ENCODE results near the gene TRIM59.
"Not testable (repeated sequence)": the region's sequence is repeated elsewhere in the genome, so short reads cannot be mapped to it uniquely, and the experiment has no call there.

TRIM59 gene

GRCh38 chr3:160454995-160455394 is 5.4 kb upstream of the TRIM59 start:
- no peak for DNase-seq

GRCh38 chr3:160452251-160452650 is 2.7 kb upstream of the TRIM59 start:
- DNase-seq: not testable (repeated sequence)

GRCh38 chr3:160451602-160452001 is 2.0 kb upstream of the TRIM59 start:
- no peak for DNase-seq

GRCh38 chr3:160450846-160451245 is 1.3 kb upstream of the TRIM59 start:
- DNase-seq: no peak

- peak; percentile 55 for DNase-seq
These were observed 546 bp downstream of the TRIM59 start for GRCh38 chr3:160448845-160449635.

GRCh38 chr3:160447544-160447943 is 2.0 kb downstream of the TRIM59 start:
- no peak for DNase-seq

DNA sequence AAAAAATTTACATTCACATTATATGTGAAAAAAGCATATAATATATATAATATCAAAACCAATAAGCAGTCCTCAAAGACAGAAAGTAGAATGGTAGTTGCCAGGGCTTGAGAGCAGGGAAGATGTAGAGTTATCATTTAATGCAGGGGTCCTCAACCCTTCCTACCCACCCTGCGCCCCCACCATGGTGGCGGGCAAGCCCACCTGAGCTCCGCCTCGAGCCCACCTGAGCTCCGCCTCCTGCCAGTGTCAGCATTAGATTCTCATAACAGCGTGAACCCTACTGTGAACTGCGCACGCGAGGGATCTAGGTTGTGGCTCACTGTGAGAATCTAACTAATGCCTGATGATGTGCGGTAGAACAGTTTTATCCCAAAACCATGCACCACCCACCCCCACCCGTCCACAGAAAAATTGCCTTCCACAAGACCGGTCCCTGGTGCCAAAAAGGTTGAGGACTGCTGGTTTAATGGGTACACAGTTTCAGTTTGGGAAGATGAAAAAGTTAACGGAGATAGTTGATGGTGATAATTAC is 3.0 kb downstream of the TRIM59 start:
- no peak for DNase-seq

DNA sequence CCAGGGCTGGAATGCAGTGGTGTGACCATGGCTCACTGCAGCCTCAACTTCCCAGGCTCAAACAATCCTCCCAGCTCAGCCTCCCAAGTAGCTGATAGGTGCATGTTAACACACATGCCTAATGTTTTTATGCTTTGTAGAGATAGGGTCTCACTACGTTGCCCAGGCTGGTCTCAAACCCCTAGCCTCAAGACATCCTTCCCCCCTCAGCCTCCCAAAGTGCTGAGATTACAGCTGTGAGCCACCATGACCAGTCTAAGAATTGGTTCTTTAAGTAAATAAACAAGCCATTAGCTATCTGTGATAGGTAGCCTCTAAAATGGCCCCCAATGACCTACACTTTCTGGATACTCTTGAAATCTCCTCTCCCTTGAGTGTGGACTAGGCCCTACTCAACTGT is 3.7 kb downstream of the TRIM59 start:
- no peak for DNase-seq

GRCh38 chr3:160444411-160444810 is 5.2 kb downstream of the TRIM59 start:
- DNase-seq: peak; percentile 9

- no peak for DNase-seq
These were observed 8.9 kb downstream of the TRIM59 start for GRCh38 chr3:160440687-160441086.

- DNase-seq: no peak
These were observed 12.5 kb downstream of the TRIM59 start for GRCh38 chr3:160437083-160437455.

GRCh38 chr3:160435747-160436146 is 13.8 kb downstream of the TRIM59 start:
- DNase-seq: no peak

DNA sequence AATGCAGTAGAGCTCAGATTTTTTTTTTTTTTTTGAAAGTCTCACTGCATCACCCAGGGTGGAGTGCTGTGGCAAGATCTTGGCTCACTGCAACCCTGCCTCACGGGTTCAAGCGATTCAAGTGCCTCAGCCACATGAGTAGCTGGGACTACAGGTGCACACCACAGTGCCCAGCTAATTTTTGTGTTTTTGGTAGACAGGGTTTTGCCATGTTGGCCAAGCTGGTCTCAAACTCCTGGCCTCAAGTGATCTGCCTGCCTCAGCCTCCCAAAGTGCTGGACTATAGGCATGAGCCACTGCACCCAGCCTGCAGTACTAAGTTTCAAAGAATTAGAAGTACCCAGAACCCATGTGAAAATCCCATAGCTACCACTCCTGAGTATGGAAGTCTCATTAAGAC is 14.5 kb downstream of the TRIM59 start:
- DNase-seq: no peak

- no peak for DNase-seq
These were observed 15.5 kb downstream of the TRIM59 start for GRCh38 chr3:160434071-160434470.

- DNase-seq: no peak
These were observed 21.7 kb downstream of the TRIM59 start for GRCh38 chr3:160427832-160428424.

DNA sequence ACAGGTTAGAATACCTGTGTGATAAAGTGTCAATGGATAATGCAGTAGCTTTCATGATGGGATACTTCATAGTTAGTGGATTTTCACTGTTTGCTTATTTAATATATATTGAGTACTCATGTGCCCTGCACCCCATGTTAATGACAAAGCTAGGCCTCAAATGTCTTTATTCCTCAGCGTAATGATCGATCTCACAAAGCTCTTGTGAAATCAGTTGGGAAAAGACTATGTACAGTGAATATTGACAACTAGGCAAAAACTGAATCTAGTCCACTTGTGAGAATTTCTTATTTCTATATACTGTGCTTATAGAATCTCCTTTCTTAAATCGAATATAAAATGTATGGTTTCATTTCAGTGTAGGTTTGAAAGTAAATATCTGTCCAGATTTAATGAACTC is 32.3 kb downstream of the TRIM59 start:
- no peak for DNase-seq

DNA sequence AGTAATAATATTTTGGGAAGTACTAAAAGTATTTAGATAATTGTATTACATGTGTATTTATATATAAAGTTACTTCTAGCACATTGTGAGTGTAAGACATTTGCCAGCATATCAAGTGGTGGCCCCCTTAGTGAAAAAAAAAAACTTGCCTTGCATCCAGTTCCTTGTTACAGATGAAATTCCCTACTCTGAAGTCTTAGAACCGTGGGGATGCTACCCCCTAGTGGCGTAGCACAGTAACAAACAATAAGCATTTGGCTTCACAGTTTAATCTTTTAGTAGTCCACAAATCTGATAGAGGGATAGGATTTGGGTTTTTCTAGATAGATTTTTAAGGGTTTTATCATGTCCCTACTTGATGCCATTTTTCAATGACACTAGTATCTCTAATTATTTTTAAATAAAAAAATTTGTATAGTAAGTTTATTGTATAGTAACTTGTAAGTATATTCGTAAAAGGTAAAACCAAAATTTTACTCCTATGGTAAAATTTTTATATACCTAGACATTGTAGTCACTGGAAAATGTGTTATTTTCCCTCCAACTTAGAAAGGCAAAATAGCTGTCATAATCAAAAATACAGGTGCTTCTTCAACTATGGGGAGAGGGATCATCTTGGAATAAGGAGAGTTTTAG is 35.9 kb downstream of the TRIM59 start:
- DNase-seq: peak; percentile 76

DNA sequence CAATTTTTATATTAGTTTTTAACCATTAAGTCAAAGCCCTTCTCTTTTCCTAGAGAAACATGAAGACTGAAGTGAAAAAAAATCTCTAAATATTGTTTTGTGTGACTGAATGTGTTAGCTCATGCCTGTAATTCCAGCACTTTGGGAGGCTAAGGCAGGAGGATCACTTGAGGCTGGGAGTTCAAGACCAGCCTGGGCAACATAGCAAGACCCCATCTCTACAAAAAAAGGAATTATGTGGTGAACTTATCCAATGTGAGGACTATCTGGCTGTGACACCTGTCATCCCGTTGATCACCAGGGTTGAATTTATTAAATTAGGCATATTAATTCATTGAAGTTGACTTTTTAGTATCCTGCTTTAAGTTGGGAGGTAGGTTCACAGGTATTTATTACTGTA is 37.1 kb downstream of the TRIM59 start:
- DNase-seq: no peak

DNA sequence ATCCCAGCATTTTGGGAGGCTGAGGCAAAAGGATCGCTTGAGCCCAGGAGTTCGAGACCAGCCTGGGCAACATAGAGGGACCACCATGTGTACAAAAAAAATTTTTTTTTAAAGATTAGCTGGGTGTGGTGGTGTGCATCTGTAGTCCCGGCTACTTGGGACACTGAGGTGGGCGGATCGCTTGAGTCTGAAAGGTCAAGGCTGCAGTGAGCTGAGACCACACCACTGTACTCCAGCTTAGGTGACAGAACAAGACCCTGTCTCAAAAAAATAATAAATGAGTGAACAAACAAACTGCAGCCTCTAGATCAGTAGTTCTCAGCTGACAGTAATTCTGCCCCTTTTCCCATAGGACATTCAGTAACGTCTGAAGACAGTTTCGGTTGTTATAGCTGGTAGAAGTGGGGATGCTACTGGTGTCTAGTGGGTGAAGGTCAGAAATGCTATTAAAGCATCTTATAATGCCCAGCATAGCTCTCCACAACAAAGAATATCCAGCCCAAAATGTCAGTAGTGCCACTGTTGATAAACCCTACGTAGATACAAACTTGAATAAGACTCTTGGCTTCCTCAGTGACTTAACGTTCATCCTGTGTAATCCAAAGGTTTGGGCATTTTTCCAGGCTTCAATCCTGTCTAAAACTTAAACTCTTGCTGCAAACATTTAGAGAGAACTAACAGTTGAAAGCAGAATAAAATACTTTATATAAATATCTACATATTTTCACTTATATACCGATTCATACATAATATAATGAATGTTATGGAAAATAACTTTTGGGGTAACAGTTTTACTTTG is 39.6 kb downstream of the TRIM59 start:
- no peak for DNase-seq

DNA sequence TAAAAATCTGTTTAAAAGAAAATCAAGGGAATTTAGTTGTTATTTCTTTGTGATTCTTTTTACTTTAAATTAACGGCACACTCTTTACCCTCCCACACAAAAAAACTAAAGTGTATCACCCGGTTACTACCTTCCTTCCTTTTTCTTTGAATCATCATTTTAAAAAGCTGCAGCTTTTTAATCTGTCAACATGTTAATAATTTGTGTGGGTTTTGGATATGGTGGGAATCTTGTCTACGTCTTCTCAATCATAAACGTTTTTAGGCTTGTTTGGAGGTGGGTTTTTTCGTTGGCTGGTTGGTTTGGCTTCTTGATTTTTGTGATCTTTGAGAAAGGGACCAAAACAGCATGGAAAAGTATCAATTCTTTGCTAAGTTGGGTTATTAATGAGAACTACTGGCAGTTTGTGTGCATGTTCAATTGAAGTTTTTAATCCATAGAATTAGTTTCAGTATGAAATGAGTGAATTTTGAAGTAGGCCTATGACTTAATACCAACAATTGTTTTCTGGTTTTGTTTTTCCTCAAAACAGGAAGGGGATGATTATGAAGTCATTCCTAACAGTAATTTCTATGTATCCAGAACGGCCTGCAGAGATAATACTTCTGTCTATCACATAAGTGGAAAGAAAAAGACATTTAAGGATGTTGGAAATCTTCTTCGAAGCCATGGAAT is 45.7 kb downstream of the TRIM59 start:
- no peak for DNase-seq

- DNase-seq: no peak
These were observed 46.5 kb downstream of the TRIM59 start for GRCh38 chr3:160403028-160403545.

Measured in CD4-positive, alpha-beta T cell treated with Interleukin-12 subunit alpha and Interleukin-12 subunit beta, for 1 hour (primary cell).